DMS 273 treated with DMSO at 0.1 percent for 48 hours (cell line): ENCODE measurements around the gene ELP5.

Experiments
- DNase-seq: peaks from one replicate; lab custom pipeline; 2025; lab: John Stamatoyannopoulos, UW

The ELP5 gene

DNA sequence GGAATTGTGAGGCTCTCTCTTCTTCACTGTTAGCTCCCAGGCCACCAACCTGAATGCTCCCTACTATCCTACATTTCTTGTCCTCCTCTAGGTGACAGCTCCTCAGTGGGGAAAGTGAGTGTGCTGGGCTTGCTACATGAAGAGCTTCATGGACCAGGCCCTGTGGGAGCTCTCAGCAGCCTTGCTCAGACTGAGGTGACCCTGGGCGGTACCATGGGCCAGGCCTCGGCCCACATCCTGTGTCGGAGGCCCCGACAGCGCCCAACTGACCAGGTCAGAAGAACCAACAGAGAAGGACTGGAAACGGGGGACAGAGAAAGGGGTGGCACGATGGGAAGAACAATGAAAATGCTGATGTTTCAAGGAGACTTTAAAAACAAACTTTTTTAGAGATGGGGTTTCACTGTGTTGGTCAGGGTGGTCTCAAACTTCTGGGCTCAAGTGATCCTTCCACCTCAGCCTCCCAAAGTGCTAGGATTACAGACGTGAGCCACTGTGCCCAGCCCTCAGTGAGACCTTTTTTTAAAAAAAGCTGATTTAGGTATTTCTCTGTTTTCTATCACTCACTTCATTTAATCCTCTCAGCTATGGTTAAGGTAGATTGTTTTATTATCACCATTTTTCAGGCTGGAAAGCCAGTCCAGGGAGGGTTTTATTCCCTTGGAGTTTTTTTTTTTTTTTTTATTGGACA lies 4.9 kb downstream of the ELP5 start:
- DNase-seq = no peak

DNA sequence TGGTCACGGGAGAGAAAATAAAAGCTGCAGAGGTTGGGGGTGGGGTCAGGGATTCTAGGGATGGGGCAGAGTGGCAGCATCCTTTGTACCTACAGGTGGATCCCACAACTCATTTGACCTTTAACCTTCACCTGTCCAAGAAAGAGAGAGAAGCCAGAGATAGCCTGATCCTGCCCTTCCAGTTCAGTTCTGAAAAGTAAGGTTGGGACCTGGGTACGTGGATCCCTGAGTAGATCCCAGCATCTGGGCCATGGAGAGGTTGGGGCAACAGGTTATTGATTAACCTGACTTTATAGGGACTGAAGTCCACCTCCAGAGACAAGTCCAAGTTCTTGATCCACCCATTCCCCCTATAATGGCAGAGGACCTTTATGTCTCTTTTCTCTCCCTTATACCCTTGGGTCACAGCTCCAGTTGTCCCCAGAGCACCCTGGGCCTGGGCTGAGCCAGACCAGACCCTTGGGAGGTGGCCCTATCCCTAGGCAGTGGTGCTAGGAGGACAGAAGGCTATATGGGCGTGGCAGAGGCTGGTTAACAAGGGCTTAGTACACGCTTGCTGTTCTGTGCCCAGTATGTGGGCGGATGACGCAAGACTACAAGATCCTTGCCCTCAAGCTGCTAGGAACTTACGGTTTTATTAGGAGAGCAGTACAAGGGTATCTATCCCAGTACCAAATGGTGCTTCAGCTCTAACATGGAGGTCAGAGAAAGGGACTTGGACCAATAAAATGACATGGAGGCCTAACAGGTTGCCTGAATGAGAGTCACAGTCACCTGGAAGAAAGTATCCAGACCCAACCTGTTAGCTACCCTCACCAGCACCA lies 6.9 kb downstream of the ELP5 start:
- no peak for DNase-seq

GRCh38 chr17:7259555-7259889 lies 7.5 kb downstream of the ELP5 start:
- DNase-seq = no peak

DNA sequence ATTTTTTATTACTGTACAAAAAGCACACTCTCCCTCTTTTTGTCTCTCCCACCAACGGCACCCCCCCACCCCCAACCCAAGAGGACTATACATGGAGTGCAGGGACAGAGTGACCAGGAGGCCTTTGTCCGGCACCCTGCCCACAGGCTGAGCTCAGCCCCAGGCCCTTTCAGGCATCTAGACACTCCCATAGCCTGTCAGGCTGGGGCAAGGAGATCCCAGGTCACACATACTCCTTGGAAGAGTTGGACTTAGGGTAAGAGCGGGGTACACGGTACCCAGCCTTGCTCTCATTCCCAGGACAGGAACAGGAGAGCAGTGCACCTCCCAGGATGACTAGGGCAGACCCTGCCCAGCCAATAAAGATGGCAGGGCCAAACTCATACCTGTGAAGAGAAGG lies 8.1 kb downstream of the ELP5 start:
- DNase-seq = no peak

- DNase-seq = no peak
Observed at GRCh38 chr17:7260651-7261378, 8.8 kb downstream of the ELP5 start.

- DNase-seq = no peak
Observed at GRCh38 chr17:7261379-7262191, 9.6 kb downstream of the ELP5 start.

DNA sequence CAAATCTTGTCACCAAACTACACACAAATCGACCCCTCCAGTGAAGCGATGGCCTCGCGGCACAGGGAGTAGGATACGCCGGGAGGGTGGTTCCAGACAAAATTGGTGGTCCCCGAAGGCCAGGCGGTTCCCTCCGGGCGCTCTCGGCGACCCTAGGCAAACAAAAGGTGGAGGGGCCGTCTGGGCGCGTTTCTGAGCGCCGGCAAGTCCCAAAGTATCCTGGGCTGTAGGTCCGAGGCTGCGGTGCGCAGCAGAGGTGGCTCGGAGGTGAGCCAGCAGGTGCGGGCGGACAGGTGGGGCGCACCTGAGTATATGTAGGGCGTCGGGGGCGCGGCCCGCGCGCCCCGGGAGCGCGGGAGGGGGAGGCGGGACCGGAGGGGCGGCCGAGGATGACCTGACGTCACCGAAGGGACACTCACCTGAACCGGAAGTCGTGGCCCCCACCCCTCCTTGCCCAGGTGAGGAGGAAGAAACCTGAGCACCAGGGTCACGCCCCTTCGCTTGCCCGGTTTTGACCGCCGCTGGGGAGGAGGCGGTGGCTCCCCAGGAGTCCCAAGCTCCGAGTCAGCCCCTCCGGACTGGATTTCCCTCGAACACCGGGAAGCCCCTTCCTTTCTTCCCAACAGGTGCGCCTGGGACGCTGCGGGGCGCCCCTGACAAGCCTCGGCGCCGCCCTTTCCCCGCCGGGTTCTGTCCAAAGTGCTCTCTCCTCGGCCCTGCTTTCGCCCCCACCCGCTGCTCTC lies 10.3 kb downstream of the ELP5 start, which contains the start of gene CLDN7:
CLDN7 (minus strand) TSS at position 287 of the 743 bp plus-strand sequence. CDS start 435 bp downstream, outside the sequence.
- no peak for DNase-seq

DNA sequence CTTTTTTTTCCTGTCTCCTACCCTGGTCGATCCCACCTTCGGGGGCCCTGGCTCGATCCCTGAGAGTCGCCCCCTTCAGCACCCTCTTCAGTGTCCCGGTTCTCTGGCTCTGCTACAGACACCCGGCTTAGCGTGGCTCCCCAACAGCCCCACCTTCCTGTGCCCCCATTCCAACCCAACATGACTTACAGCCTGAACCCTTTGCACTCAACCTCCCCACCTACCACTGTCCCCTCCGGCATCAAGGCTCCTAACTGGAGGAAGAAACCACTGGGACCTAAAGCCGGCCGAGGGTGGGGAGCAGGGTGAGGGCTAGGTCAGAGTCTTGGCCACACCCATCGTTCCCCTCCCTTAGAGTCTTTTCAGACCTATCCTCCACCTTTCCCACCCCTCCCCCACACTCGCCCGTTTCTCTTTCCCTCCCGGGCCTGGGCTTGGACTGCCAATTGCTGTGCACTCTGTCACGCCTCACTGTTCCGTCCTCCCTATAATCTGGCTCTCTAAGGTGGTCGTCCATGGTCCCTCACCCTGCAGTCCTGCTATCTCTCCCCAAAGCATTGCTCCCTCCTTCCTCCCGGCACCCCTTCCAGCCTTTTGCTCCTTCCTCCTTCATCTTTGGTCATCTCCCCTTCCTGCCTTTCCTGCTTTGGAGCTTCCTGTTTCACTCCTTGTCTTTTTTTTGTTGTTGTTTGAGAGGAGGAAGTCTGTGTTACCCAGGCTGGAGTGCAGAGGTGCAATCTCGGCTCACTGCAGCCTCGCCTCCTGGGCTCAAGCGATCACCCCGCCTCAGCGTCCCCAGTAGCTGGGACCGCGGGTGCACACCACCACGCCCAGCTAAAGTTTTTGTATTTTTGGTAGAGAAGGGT lies 11.2 kb downstream of the ELP5 start:
- DNase-seq = no peak

- no peak for DNase-seq
Observed at GRCh38 chr17:7263801-7264078, 11.7 kb downstream of the ELP5 start.

GRCh38 chr17:7266784-7267183 lies 14.8 kb downstream of the ELP5 start:
- no peak for DNase-seq

DNA sequence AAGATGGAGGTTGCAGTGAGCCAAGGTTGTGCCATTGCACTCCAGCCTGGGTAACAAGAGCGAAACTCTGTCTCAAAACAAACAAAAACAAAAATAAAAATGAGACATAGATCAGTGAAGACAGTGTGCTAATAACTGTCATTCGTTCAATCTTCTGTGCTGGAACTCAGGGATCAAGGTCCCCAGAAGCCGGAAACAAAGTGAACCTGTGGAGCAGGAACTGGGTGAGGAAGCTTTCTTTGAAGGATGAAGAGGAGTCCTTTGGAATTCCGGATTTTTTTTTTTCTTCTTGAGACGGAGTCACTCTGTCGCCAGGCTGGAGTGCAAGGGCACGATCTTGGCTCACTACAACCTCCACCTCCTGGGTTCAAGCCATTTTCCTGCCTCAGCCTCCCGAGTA lies 27.4 kb downstream of the ELP5 start:
- DNase-seq = no peak

GRCh38 chr17:7280519-7281073 lies 28.6 kb downstream of the ELP5 start:
- peak; percentile 76 for DNase-seq

- peak; percentile 78 for DNase-seq
Observed at GRCh38 chr17:7281074-7281952, 29.3 kb downstream of the ELP5 start, which contains the start of gene SLC2A4. Gene SLC2A4, plus strand, starts transcription at chr17:7281718. Its CDS starts 217 bp downstream, at chr17:7281935.

DNA sequence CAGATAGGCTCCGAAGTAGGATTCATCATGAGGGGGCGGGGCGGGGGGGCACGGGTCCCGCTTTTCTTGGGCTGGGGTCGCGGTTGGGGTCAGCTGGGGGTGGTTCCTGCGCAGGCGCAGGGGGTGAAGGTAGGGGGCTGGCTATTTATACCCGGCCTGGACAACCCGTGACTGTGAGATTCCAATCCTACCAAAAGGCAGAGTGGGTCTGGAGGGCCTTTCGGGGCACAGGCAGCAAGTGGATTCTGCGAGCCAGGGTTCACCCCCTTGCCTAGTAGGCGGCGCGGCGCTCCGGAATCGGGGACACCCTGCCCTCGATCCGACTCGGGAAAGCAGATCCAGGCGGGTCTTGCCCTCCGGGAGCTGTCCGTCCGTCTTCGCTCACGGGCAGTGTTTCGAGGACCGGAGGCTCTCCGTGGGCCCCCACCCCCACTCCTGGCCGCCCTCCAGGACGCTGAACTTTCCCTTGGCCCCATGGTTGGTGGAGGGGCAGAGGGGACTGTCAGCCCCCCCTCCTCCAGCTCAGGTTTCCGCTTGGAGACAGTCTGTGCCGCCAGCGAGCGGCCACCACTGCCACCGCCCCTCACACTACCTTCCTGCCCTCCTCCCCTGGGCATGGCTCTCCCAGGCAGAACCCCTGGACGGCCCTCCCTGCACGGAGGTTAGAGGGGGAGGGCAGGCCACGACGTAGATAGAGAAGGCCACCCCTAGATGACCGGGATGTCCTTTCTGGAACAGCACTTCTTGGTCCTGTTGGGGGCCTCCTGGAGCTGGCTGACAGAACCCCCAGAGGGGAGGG lies 30.1 kb downstream of the ELP5 start:
- no peak for DNase-seq

DNA sequence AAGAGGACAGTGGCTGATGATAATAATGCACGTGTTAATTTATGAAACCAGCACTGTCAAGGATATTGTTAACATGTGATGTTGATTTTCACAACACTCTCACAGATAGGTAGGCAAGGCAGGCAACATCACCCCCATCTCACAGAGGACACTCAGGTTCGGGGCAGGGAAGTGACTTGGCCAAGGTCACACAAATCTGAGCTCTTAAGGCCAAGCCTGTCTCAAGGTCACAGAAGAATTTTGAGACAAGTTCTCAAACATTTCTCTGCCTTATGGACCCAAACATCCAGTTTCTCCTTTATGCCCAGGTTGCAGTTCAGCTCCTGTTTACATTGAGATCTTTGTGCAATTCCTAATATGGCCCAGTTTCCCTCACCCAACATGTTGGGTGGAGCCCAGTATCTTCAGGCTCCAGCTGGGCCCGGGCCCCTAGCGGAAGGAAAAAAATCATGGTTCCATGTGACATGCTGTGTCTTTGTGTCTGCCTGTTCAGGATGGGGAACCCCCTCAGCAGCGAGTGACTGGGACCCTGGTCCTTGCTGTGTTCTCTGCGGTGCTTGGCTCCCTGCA lies 30.8 kb downstream of the ELP5 start:
- DNase-seq = no peak

GRCh38 chr17:7283471-7284216 lies 31.6 kb downstream of the ELP5 start:
- DNase-seq = no peak

- no peak for DNase-seq
Observed at GRCh38 chr17:7284911-7285310, 32.9 kb downstream of the ELP5 start.
